HG02970 (cell line): ENCODE measurements around the gene ECEL1.
"Not testable (repeated sequence)": the region's sequence is repeated elsewhere in the genome, so short reads cannot be mapped to it uniquely, and the experiment has no call there.

Experiments
- ATAC-seq: cut with Tn5 transposase; IDR thresholded peaks from one replicate; pipeline ENCODE4 v1.9.1; 2021; ENCODE audit warnings: mild to moderate bottlenecking, moderate library complexity, moderate number of reproducible peaks; ENCODE audit not compliant: unreplicated experiment, low FRiP score

ECEL1 gene

GRCh38 chr2:232445149-232445885 is 42.3 kb downstream of the ECEL1 start:
- ATAC-seq, result not testable (repeated sequence)

GRCh38 chr2:232444409-232445148 is 43.1 kb downstream of the ECEL1 start:
- ATAC-seq, result no peak

GRCh38 chr2:232443669-232444408 is 43.8 kb downstream of the ECEL1 start:
- not testable (repeated sequence) for ATAC-seq

GRCh38 chr2:232443047-232443446 is 44.6 kb downstream of the ECEL1 start:
- ATAC-seq, result not testable (repeated sequence)

- not testable (repeated sequence) for ATAC-seq
Measured at GRCh38 chr2:232442431-232442830, 45.2 kb downstream of the ECEL1 start.

- ATAC-seq, result not testable (repeated sequence)
Measured at GRCh38 chr2:232441922-232442321, 45.7 kb downstream of the ECEL1 start.

- ATAC-seq, result no peak
Measured at GRCh38 chr2:232441147-232441651, 46.4 kb downstream of the ECEL1 start.

- ATAC-seq, result not testable (repeated sequence)
Measured at GRCh38 chr2:232440220-232441018, 47.2 kb downstream of the ECEL1 start.

GRCh38 chr2:232439758-232440135 is 47.9 kb downstream of the ECEL1 start:
- no peak for ATAC-seq

GRCh38 chr2:232438951-232439757 is 48.5 kb downstream of the ECEL1 start:
- no peak for ATAC-seq

- ATAC-seq, result no peak
Measured at GRCh38 chr2:232438091-232438490, 49.5 kb downstream of the ECEL1 start.

- ATAC-seq, result no peak
Measured at GRCh38 chr2:232437195-232437571, 50.5 kb downstream of the ECEL1 start.

GRCh38 chr2:232436381-232437194 is 51.0 kb downstream of the ECEL1 start:
- no peak for ATAC-seq

GRCh38 chr2:232435805-232436204 is 51.8 kb downstream of the ECEL1 start:
- ATAC-seq, result no peak

GRCh38 chr2:232435375-232435648 is 52.3 kb downstream of the ECEL1 start:
- ATAC-seq, result no peak

- ATAC-seq, result no peak
Measured at GRCh38 chr2:232434563-232435374, 52.9 kb downstream of the ECEL1 start.

GRCh38 chr2:232434091-232434490 is 53.5 kb downstream of the ECEL1 start:
- ATAC-seq, result no peak

- not testable (repeated sequence) for ATAC-seq
Measured at GRCh38 chr2:232433622-232434021, 54.0 kb downstream of the ECEL1 start.
